HepG2 (cell line): ENCODE measurements around the gene RNFT2. TPM values are rescaled to one million over a fixed set of nuclear protein-coding genes. Genes with fewer than 3 reads are reported as not detected.
A peak's percentile ranks its signal among the peaks of the same experiment; 100 is the strongest.

Source experiments
- ARNTL ChIP-seq: sonication (generic); formaldehyde crosslinking; IDR thresholded peaks from 2 replicates; pipeline ENCODE4 v1.4.0; 2020; ENCODE audit warnings: mild to moderate bottlenecking, missing genetic modification reagents
- BRCA1 ChIP-seq: sonication (generic); formaldehyde crosslinking; IDR thresholded peaks from 2 replicates; pipeline ENCODE4 v1.4.0; 2020; ENCODE audit warnings: missing genetic modification reagents
- CAMTA2 ChIP-seq: sonication (generic); formaldehyde crosslinking; IDR thresholded peaks from 2 replicates; pipeline ENCODE4 v1.4.0; 2020; ENCODE audit warnings: mild to moderate bottlenecking, missing genetic modification reagents, borderline replicate concordance
- DR1 ChIP-seq: sonication (generic); formaldehyde crosslinking; IDR thresholded peaks from 2 replicates; pipeline ENCODE4 v1.8.0; 2021; ENCODE audit warnings: mild to moderate bottlenecking, missing genetic modification reagents, inconsistent platforms
- ELF3 ChIP-seq: IDR thresholded peaks from 2 replicates; pipeline ENCODE4 v1.6.1; 2016; ENCODE audit warnings: missing genetic modification reagents, missing compliant biosample characterization
- EP300 ChIP-seq, 3 experiments: sonication (generic) in 1 of 3; formaldehyde crosslinking in 1 of 3; IDR thresholded peaks; 2 replicates each; pipeline versions ENCODE4 v1.5.1 to v1.6.1; 2011 to 2020; ENCODE audit warnings: low read depth in 2 of 3, low read length in 2 of 3, borderline replicate concordance in 1 of 3, improper control_type of control experiment in 1 of 3, mild to moderate bottlenecking in 1 of 3, missing genetic modification reagents in 1 of 3, moderate library complexity in 1 of 3
- FOXP1 ChIP-seq, 2 experiments: fragments of 450-650 bp in 1 of 2; IDR thresholded peaks; 2 replicates each; pipeline ENCODE4 v1.6.1; 2017 to 2018; ENCODE audit warnings: antibody characterized with exemption in 1 of 2
- HMGA1 ChIP-seq: sonication (generic); formaldehyde crosslinking; conservative IDR thresholded peaks from 2 replicates; pipeline ENCODE4 v1.4.0; 2020; ENCODE audit warnings: missing genetic modification reagents
- HNF4A ChIP-seq: sonication (generic); formaldehyde crosslinking; IDR thresholded peaks from 2 replicates; pipeline ENCODE4 v1.4.0; 2020; ENCODE audit warnings: missing genetic modification reagents
- NR2F6 ChIP-seq, 2 experiments: IDR thresholded peaks; 2 replicates each; pipeline ENCODE4 v1.6.1; 2016; ENCODE audit warnings: antibody characterized with exemption in 1 of 2, mild to moderate bottlenecking in 1 of 2
- PAF1 ChIP-seq: IDR thresholded peaks from 2 replicates; pipeline ENCODE4 v1.6.1; 2016; ENCODE audit warnings: missing genetic modification reagents, missing compliant biosample characterization
- PITX1 ChIP-seq: sonication (generic); formaldehyde crosslinking; IDR thresholded peaks from 2 replicates; pipeline ENCODE4 v1.5.1; 2020; ENCODE audit warnings: mild to moderate bottlenecking, missing genetic modification reagents
- SIX4 ChIP-seq: sonication (generic); formaldehyde crosslinking; IDR thresholded peaks from 2 replicates; pipeline ENCODE4 v1.4.0; 2020; ENCODE audit warnings: missing genetic modification reagents
- SOX13 ChIP-seq, 3 experiments: fragments of 450-650 bp in 1 of 3; sonication (generic) in 1 of 3; formaldehyde crosslinking in 1 of 3; IDR thresholded peaks in 2 of 3; conservative IDR thresholded peaks in 1 of 3; 2 replicates each; pipeline versions ENCODE4 v1.5.0 to v1.6.1; 2016 to 2020; ENCODE audit warnings: antibody characterized with exemption in 1 of 3, mild to moderate bottlenecking in 1 of 3, missing compliant biosample characterization in 1 of 3, missing genetic modification reagents in 1 of 3, moderate library complexity in 1 of 3
- SOX5 ChIP-seq: IDR thresholded peaks from 2 replicates; pipeline ENCODE4 v1.6.1; 2016; ENCODE audit warnings: borderline replicate concordance
- TEAD3 ChIP-seq: optimal IDR thresholded peaks from 2 replicates; pipeline ENCODE3; 2016; ENCODE audit warnings: borderline replicate concordance
- TGIF2 ChIP-seq: IDR thresholded peaks from 2 replicates; pipeline ENCODE4 v1.6.1; 2016; ENCODE audit warnings: control low read depth, missing compliant biosample characterization
- ZBTB7A ChIP-seq: sonication (generic); formaldehyde crosslinking; IDR thresholded peaks from 2 replicates; pipeline ENCODE4 v1.8.0; 2022; ENCODE audit warnings: mild to moderate bottlenecking, missing genetic modification reagents
- ZBTB7B ChIP-seq: sonication (generic); formaldehyde crosslinking; IDR thresholded peaks from 2 replicates; pipeline ENCODE4 v1.4.0; 2020; ENCODE audit warnings: missing genetic modification reagents
- ZNF251 ChIP-seq: sonication (generic); formaldehyde crosslinking; IDR thresholded peaks from 2 replicates; pipeline ENCODE4 v1.9.0; 2021; ENCODE audit warnings: mild to moderate bottlenecking, missing genetic modification reagents
- ZNF432 ChIP-seq: sonication (generic); formaldehyde crosslinking; IDR thresholded peaks from 2 replicates; pipeline ENCODE4 v1.5.0; 2020; ENCODE audit warnings: missing genetic modification reagents, mild to moderate bottlenecking, borderline replicate concordance
- ZNF451 ChIP-seq: sonication (generic); formaldehyde crosslinking; IDR thresholded peaks from 2 replicates; pipeline ENCODE4 v1.5.0; 2020; ENCODE audit warnings: mild to moderate bottlenecking, missing genetic modification reagents
- ZNF530 ChIP-seq: sonication (generic); formaldehyde crosslinking; IDR thresholded peaks from 2 replicates; pipeline ENCODE4 v1.5.0; 2020; ENCODE audit warnings: low read depth, mild to moderate bottlenecking, missing genetic modification reagents
- ZNF7 ChIP-seq: IDR thresholded peaks from 2 replicates; pipeline ENCODE4 v1.6.1; 2016; ENCODE audit warnings: missing biosample characterization, missing genetic modification reagents
- ZZZ3 ChIP-seq: sonication (generic); formaldehyde crosslinking; IDR thresholded peaks from 2 replicates; pipeline ENCODE4 v1.4.0; 2020; ENCODE audit warnings: missing genetic modification reagents, mild to moderate bottlenecking, borderline replicate concordance
- polyA plus RNA-seq, 8 experiments: library from polyadenylated mRNA; depleted of rRNA in 3 of 8; stranded (reverse) in 7 of 8; unstranded in 1 of 8; fragments of >200 nt; fragmentation: Illumina TruSeq in 4 of 8; extraction: Trizol in 4 of 8; gene quantifications; 2 replicates each; pipeline versions ENCODE4 v1.2.1 to v1.2.3, GENCODE V29; 2011 to 2016; ENCODE audit warnings: low read depth in 4 of 8, missing spikeins in 1 of 8, mixed read lengths in 1 of 8; ENCODE audit not compliant: insufficient read depth in 1 of 8
- total RNA-seq, 5 experiments: library from RNA; depleted of rRNA; stranded (reverse); fragments of >200 nt; fragmentation: Illumina TruSeq; extraction: Trizol; gene quantifications; 2 replicates each; pipeline ENCODE4 v1.2.3, GENCODE V29; 2016; ENCODE audit warnings: low read depth in 1 of 5
- TF ChIP-seq, protein P1 (sequence below): IDR thresholded peaks from 2 replicates; pipeline ENCODE4 v1.6.1; 2016
- TF ChIP-seq, protein P2 (sequence below): sonication (generic); formaldehyde crosslinking; IDR thresholded peaks from 2 replicates; pipeline ENCODE4 v1.5.0; 2020; ENCODE audit warnings: mild to moderate bottlenecking, missing genetic modification reagents
- TF ChIP-seq, protein P3 (sequence below): sonication (generic); formaldehyde crosslinking; IDR thresholded peaks from 2 replicates; pipeline ENCODE4 v1.4.0; 2020; ENCODE audit warnings: missing genetic modification reagents, borderline replicate concordance

RNFT2 gene
- total and polyA plus RNA-seq, 2 of the 13 experiments (the other 11 are each of a cell fraction or from before 2014, with no cell fraction given), result 3.3 to 8.3 TPM

DNA sequence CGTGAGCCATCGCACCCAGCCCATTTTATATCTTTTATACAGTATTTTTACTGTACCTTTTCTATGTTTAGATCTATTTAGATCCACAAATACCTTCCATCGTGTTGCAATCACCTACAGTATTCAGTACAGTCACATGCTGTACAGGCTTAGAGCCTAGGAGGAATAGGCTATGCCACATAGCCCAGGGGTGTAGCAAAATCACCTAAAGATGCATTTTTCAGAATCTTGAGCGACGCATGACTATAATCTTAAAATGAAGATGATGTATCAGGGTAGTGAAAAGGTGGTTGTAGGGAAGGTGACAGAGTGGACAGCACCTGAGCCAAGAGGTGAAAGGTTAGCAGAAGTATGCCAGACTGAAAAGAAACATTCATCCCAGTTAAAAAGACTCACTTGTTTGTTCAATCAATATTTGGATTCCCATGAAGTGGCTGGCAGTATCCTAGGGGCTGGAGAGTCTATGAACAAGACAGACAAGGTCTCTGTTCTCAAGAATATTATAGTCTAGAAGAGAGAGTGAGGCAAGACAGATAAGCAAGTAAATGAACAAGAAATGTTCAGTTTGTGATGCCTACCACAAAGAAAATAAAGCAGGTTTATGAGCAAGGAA, 3.9 kb upstream of the RNFT2 start (continued):
- TF ChIP-seq SOX13 (IDR thresholded peaks at IDR 0.05) (no peak; the same call in 1 of the 2 replicates), SOX13 (CRISPR knock-in tag; conservative IDR thresholded peaks at IDR 0.05 in 1 of 2, IDR thresholded peaks at IDR 0.05 in 1 of 2) (peak in 1 of 2 experiments; percentile 86; a peak in 2 of 4 replicates), EP300 (IDR thresholded peaks at IDR 0.05; ENCODE audit: low read depth in 2 of 2, low read length in 2 of 2) (peak in 1 of 2 experiments; percentile 91; a peak in 2 of 4 replicates), EP300 (CRISPR knock-in tag; IDR thresholded peaks at IDR 0.05; ENCODE audit: borderline replicate concordance) (peak; percentile 41; the same call in 1 of the 2 replicates), ARNTL (CRISPR knock-in tag) (no peak), BRCA1 (CRISPR knock-in tag) (no peak), CAMTA2 (no peak), ZNF251 (CRISPR knock-in tag) (no peak), DR1 (CRISPR knock-in tag) (no peak), ELF3 (CRISPR knock-in tag) (0 out of 2 replicates have a peak, but pooled peaks have one; percentile 21), ZNF451 (CRISPR knock-in tag) (no peak), ZBTB7A (no peak), TGIF2 (0 out of 2 replicates have a peak, but pooled peaks have one; percentile 30), ZNF530 (CRISPR knock-in tag) (no peak), ZBTB7B (CRISPR knock-in tag) (0 out of 2 replicates have a peak, but pooled peaks have one; percentile 25), ZNF432 (CRISPR knock-in tag) (no peak), ZZZ3 (no peak), HNF4A (CRISPR knock-in tag) (no peak), PITX1 (CRISPR knock-in tag) (0 out of 2 replicates have a peak, but pooled peaks have one; percentile 34), SIX4 (CRISPR knock-in tag) (peak; percentile 13; the same call in 1 of the 2 replicates), TEAD3 (CRISPR knock-in tag) (peak; percentile 83), PAF1 (no peak), FOXP1 (IDR thresholded peaks at IDR 0.05) (no peak), FOXP1 (CRISPR knock-in tag; IDR thresholded peaks at IDR 0.05) (peak; percentile 31; the same call in 1 of the 2 replicates), HMGA1 (CRISPR knock-in tag) (no peak), SOX5 (peak; percentile 68; the same call in 1 of the 2 replicates), NR2F6 (IDR thresholded peaks at IDR 0.05) (peak; percentile 96), NR2F6 (CRISPR knock-in tag; IDR thresholded peaks at IDR 0.05) (peak; percentile 96), ZNF7 (CRISPR knock-in tag) (no peak)
- TF ChIP-seq, protein P1, sequence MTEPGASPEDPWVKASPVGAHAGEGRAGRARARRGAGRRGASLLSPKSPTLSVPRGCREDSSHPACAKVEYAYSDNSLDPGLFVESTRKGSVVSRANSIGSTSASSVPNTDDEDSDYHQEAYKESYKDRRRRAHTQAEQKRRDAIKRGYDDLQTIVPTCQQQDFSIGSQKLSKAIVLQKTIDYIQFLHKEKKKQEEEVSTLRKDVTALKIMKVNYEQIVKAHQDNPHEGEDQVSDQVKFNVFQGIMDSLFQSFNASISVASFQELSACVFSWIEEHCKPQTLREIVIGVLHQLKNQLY (CRISPR knock-in tag), result 0 out of 2 replicates have a peak, but pooled peaks have one; percentile 43
- TF ChIP-seq, protein P2, sequence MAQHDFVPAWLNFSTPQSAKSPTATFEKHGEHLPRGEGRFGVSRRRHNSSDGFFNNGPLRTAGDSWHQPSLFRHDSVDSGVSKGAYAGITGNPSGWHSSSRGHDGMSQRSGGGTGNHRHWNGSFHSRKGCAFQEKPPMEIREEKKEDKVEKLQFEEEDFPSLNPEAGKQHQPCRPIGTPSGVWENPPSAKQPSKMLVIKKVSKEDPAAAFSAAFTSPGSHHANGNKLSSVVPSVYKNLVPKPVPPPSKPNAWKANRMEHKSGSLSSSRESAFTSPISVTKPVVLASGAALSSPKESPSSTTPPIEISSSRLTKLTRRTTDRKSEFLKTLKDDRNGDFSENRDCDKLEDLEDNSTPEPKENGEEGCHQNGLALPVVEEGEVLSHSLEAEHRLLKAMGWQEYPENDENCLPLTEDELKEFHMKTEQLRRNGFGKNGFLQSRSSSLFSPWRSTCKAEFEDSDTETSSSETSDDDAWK, result no peak
- TF ChIP-seq, protein P3, sequence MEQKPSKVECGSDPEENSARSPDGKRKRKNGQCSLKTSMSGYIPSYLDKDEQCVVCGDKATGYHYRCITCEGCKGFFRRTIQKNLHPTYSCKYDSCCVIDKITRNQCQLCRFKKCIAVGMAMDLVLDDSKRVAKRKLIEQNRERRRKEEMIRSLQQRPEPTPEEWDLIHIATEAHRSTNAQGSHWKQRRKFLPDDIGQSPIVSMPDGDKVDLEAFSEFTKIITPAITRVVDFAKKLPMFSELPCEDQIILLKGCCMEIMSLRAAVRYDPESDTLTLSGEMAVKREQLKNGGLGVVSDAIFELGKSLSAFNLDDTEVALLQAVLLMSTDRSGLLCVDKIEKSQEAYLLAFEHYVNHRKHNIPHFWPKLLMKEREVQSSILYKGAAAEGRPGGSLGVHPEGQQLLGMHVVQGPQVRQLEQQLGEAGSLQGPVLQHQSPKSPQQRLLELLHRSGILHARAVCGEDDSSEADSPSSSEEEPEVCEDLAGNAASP (CRISPR knock-in tag), result peak; percentile 62; the same call in 1 of the 2 replicates
